Left lung (tissue), 10 donors: ENCODE measurements around the gene STAT5A. TPM values are rescaled to one million over a fixed set of nuclear protein-coding genes. Genes with fewer than 3 reads are reported as not detected.

Experiments used
- ATAC-seq: fragments of 200-7000 bp; cut with Tn5 transposase; one replicate; pipeline ENCODE4 v1.9.1; 2020; ENCODE audit warnings: moderate library complexity
- DNase-seq, 4 donors: peaks; one replicate each; pipeline ENCODE4 v3.0.0-alpha.2; 2013 to 2020
- H3K27ac ChIP-seq, 2 donors: fragments of 200-600 bp; sonication (generic) in 1 of 2; one replicate each; pipeline versions ENCODE4 v1.5.0 to v1.8.0; 2020 to 2021
- H3K27me3 ChIP-seq, 2 donors: fragments of 200-600 bp; sonication (generic) in 1 of 2; one replicate each; pipeline versions ENCODE4 v1.5.0 to v1.8.0; 2020 to 2021
- H3K36me3 ChIP-seq, 2 donors: fragments of 200-600 bp; sonication (generic) in 1 of 2; one replicate each; pipeline versions ENCODE4 v1.5.0 to v1.8.0; 2020 to 2021
- H3K4me1 ChIP-seq, 2 donors: fragments of 200-600 bp; one replicate each; pipeline ENCODE4 v1.8.0; 2021
- H3K4me3 ChIP-seq, 2 donors: fragments of 200-600 bp; sonication (generic) in 1 of 2; one replicate each; pipeline versions ENCODE4 v1.5.0 to v1.8.0; 2020 to 2021; ENCODE audit warnings: mild to moderate bottlenecking in 1 of 2
- H3K9me3 ChIP-seq, 2 donors: fragments of 200-600 bp; sonication (generic) in 1 of 2; one replicate each; pipeline versions ENCODE4 v1.5.0 to v1.8.0; 2020 to 2021
- intact Hi-C, 2 donors: fragments of 100-400 bp; cut with DNase I; formaldehyde crosslinking; loops; one replicate each; pipeline versions ENCODE4 v1.11.2 to v1.14.2; 2022
- polyA plus RNA-seq, 6 donors: library from polyadenylated mRNA; unstranded; fragments of 120-200 nt; gene quantifications; one replicate each; pipeline ENCODE4 v1.2.1, GENCODE V29; 2013; ENCODE audit not compliant: insufficient read length in 6 of 6
- total RNA-seq, 2 donors: library from RNA; stranded (reverse); fragmentation: NEBNext Ultra II Directional; extraction: Animal tissue kit (Norgen Biotek cat#: 25700); gene quantifications; one replicate each; pipeline ENCODE4 v1.2.1, GENCODE V29; 2021
- TF ChIP-seq, protein P1 (sequence below), 2 donors: fragments of 200-600 bp; sonication (generic) in 1 of 2; IDR thresholded peaks; one replicate each; pipeline versions ENCODE4 v1.5.0 to v1.8.0; 2021; ENCODE audit warnings: antibody characterized with exemption in 2 of 2
- donor health status: DM: no; HTN: yes; CAD: no.
- donor health status: DM: no; HTN: no; CAD: no.

The STAT5A gene
- total and polyA plus RNA-seq, 8 donors, result 10.3 to 47.4 (median 12.3) TPM

DNA sequence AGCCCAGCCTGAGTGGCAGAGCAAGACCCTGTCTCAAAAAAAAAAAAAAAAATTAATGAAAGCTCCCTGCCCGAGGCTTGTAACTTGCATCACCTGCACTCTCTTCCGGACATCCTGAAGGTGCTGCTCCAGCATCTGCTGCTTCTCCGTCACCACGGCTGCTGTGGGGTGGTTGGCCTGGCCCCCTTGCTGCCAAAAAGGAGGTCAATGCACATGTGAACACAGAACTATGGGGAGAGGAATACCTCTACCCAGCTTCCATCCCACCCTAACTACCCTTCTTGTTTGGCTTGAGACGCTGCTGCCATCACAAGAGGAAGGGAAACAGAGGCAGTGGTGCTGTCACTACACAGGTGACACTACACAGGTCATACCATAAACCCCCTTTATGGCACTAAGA is 50.9 kb downstream of the STAT5A start:
- ATAC-seq (no peak), DNase-seq (no peak)
- no peak overlapping the region for H3K27ac ChIP-seq
- H3K36me3 ChIP-seq, result peaks cover 3 to 94% of the 10 kb centered on the region in 2 donors
- intact Hi-C loops, result no loop called here
- H3K4me3 ChIP-seq, result no peak overlapping the region
- TF ChIP-seq, protein P1, sequence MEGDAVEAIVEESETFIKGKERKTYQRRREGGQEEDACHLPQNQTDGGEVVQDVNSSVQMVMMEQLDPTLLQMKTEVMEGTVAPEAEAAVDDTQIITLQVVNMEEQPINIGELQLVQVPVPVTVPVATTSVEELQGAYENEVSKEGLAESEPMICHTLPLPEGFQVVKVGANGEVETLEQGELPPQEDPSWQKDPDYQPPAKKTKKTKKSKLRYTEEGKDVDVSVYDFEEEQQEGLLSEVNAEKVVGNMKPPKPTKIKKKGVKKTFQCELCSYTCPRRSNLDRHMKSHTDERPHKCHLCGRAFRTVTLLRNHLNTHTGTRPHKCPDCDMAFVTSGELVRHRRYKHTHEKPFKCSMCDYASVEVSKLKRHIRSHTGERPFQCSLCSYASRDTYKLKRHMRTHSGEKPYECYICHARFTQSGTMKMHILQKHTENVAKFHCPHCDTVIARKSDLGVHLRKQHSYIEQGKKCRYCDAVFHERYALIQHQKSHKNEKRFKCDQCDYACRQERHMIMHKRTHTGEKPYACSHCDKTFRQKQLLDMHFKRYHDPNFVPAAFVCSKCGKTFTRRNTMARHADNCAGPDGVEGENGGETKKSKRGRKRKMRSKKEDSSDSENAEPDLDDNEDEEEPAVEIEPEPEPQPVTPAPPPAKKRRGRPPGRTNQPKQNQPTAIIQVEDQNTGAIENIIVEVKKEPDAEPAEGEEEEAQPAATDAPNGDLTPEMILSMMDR (IDR thresholded peaks at IDR 0.05), result no peak
- H3K9me3 ChIP-seq, result no peaks in the 10 kb centered on the region
- no peaks in the 10 kb centered on the region for H3K27me3 ChIP-seq
- H3K4me1 ChIP-seq, result peaks cover 0 to 26% of the 10 kb centered on the region in 2 donors

- no peaks in the 10 kb centered on the region for H3K9me3 ChIP-seq
- intact Hi-C loops, result no loop called here
- peak overlapping the region in 1 of 2 donors; percentile 23 for H3K27ac ChIP-seq
- TF ChIP-seq, protein P1 (IDR thresholded peaks at IDR 0.05), result no peak
- ATAC-seq (no peak), DNase-seq (no peak)
- H3K4me3 ChIP-seq, result no peak overlapping the region
- peaks cover 0 to 33% of the 10 kb centered on the region in 2 donors for H3K4me1 ChIP-seq
- H3K36me3 ChIP-seq, result peaks cover 3 to 94% of the 10 kb centered on the region in 2 donors
- no peaks in the 10 kb centered on the region for H3K27me3 ChIP-seq
These were observed 52.4 kb downstream of the STAT5A start for GRCh38 chr17:42340691-42341127.

- ATAC-seq (no peak), DNase-seq (no peak)
- H3K4me3 ChIP-seq, result no peak overlapping the region
- TF ChIP-seq, protein P1 (IDR thresholded peaks at IDR 0.05), result no peak
- no peak overlapping the region for H3K27ac ChIP-seq
- peaks cover 0 to 40% of the 10 kb centered on the region in 2 donors for H3K4me1 ChIP-seq
- intact Hi-C loops, result no loop called here
- no peaks in the 10 kb centered on the region for H3K27me3 ChIP-seq
- H3K9me3 ChIP-seq, result no peaks in the 10 kb centered on the region
- H3K36me3 ChIP-seq, result peaks cover 3 to 94% of the 10 kb centered on the region in 2 donors
These were observed 53.3 kb downstream of the STAT5A start for GRCh38 chr17:42341568-42341967.

DNA sequence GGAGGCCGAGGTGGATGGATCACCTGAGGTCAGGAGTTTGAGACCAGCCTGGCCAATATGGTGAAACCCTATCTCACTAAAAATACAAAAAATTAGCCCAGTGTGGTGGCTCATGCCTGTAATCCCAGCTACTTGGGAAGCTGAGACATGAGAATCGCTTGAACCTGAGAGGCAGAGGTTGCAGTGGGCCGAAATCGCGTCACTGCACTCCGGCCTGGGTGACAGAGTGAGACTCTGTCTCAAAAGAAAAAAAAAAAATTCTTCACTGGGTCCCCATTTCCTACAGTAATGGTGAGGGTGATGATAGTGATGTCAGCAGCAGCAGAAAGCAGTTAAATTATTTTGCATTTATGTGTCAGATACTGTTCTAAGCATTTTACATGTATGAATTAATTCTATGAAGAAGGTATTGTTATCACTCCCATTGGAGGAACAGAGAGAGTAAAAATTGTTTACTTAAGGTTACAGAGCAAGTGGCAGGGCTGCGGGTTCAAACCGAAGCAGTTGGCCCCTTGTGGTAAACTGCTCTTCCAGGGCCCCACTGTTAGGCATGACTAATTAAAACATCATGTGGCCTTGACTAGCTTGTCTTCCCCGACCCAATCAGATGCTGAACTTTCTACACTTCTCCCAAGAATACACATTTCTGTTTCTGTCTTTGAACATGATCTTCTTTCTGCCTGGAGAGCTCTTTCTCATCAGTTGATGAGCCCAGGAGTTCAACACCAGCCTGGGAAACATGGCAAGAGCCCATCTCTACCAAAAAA is 54.1 kb downstream of the STAT5A start:
- H3K4me1 ChIP-seq, result peaks cover 6 to 49% of the 10 kb centered on the region in 2 donors
- H3K4me3 ChIP-seq, result no peak overlapping the region
- no peaks in the 10 kb centered on the region for H3K27me3 ChIP-seq
- H3K36me3 ChIP-seq, result peaks cover 3 to 90% of the 10 kb centered on the region in 2 donors
- no peaks in the 10 kb centered on the region for H3K9me3 ChIP-seq
- ATAC-seq (no peak), DNase-seq (no peak)
- intact Hi-C loops, result no loop called here
- peak overlapping the region in 1 of 2 donors; percentile 37 for H3K27ac ChIP-seq
- TF ChIP-seq, protein P1 (IDR thresholded peaks at IDR 0.05), result no peak

GRCh38 chr17:42345396-42346073 is 57.2 kb downstream of the STAT5A start:
- no peak overlapping the region for H3K27ac ChIP-seq
- H3K4me1 ChIP-seq, result peaks cover 30 to 65% of the 10 kb centered on the region in 2 donors
- DNase-seq (no peak), ATAC-seq (peak; percentile 15)
- no peaks in the 10 kb centered on the region for H3K9me3 ChIP-seq
- H3K27me3 ChIP-seq, result no peaks in the 10 kb centered on the region
- H3K4me3 ChIP-seq, result no peak overlapping the region
- TF ChIP-seq, protein P1 (IDR thresholded peaks at IDR 0.05), result no peak
- intact Hi-C loops, result no loop called here
- peaks cover 0 to 75% of the 10 kb centered on the region in 2 donors for H3K36me3 ChIP-seq
